Fibroblast of skin of right biceps (primary cell): Measurements from ENCODE around the gene PTGIR.

Experiments
- DNase-seq: peaks from one replicate; pipeline ENCODE4 v3.0.0-alpha.2; 2013

PTGIR gene

DNA sequence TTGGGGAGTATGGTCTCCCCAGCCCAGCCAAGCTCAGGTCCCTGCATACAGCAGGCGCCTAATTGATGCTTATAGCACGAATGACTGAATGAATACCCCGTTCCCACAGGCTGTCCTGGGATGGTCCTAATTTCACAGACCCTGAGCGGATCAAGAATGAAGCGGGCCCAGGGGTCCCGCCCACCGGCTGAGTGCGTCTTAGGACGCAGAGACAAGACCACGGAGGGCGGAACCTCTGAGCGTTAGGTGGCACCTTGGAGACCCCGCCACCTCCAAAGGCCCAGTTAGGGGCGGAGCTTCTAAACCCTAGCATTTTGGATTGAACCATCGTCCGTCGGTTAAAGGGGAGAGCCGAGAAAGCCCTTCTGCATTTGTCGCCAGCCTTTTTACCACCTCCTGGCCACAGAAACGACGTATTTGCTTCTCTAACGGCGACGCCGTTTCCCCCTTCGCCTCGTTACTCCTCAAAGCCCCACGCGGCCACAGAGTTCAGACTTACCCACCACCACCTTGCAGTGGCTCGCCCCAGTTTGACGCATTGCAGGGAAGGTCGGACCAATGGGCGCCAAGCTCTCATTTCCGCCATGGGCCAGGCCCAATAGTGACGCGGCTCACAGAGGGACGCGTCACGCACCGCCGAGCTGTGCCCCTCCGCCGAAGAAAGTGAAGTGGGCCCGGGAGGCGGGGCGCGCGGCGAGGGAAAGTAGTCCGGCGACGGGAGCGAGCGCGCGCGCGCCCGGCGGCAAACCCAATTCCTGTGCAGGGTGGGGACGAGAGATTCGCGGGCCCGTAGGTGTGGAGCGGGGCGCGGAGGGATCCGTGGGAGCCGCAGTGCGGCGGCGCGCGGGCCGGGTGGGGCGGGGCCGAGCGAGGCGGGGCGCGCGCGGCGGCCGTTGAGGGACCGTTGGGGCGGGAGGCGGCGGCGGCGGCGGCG, 24.2 kb downstream of the PTGIR start:
- DNase-seq = peak; percentile 99

DNA sequence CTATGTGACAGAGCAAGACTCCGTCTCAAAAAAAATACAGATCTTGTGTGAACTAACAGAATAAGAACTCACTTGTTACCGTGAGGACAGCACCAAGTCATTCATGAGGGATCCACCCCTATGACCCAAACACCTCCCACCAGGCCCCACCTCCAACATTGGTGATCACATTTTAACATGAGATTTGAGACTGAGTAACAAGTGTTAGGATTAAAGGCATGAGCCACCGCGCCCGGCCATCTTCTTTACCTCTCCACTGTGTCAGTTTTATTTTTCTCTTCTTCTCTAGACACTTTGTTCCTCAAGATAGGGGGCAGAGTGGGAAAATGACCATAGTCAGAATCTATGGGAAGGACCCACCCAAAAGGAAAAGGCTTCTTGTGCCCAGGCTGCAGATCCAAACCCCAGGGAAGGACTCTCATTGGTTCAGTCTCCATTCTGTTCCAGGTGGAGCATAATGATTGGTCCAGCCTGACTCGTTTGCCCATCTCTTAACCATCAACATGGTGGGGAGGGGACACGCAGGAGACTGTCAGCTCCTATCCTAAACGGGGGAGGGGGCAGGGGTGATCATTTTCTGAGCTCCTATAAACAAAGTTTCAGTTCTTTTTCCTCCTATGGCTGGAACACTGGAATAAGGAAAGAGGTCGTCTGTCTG, 25.0 kb downstream of the PTGIR start:
- DNase-seq = no peak

DNA sequence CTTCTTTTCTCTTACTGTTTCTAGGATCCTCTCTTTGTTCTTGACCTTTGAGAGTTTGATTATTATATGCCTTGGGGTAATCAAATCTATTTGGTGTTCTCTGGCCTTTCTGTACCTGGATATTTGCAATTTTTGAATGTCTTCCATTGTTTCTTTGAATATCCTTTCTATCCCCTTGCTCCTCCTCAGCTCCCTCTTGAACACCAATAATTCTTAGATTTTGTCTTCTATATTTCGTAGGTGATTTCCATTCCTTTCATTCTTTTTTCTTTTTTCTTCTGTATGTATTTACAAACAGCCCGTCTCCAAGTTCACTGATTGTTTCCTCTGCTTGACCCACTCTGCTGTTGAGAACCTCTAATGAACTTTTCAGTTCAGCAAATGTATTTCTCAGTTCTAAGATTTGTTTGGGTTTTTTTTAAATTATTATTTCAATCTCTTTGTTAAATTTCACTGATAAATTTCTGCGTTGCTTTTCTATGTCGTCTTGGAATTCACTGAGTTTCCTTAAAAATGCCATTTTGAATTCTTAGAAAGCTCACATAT, 26.4 kb downstream of the PTGIR start:
- DNase-seq = no peak

DNA sequence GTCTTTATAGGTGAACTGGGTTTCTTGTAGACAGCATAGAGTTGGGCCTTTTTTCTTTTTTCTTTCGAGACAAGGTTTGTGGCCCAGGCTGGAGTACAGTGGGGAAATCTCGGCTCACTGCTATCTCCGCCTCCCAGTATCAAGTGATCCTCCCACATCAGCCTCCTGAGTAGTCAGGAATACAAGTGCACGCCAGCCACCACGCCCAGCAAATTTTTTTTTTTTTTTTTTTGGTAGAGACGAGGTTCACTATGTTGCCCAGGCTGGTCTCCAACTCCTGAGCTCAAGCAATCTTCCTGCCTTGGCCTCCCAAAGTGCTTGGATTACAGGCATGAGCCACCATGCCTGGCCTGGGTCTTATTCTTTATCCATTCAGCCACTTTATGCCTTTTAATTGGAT, 28.9 kb downstream of the PTGIR start:
- no peak for DNase-seq

DNA sequence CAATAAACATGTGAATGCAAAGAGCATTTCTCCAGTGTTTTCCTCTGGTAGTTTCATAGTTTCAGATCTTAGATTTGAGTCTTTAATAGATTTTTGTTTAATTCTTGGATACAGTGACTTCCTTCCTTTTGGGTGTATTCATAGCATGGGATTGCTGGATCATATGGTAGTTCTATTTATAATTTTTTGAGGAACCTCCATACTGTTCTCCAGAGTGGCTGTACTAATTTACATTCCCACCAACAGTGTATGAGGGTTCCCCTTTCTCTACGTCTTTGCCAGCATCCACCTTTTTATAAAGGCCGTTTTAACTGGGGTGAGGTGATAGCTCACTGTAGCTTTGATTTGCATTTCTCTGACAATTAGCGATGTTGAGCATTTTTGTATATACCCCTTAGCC, 33.0 kb downstream of the PTGIR start:
- no peak for DNase-seq

DNA sequence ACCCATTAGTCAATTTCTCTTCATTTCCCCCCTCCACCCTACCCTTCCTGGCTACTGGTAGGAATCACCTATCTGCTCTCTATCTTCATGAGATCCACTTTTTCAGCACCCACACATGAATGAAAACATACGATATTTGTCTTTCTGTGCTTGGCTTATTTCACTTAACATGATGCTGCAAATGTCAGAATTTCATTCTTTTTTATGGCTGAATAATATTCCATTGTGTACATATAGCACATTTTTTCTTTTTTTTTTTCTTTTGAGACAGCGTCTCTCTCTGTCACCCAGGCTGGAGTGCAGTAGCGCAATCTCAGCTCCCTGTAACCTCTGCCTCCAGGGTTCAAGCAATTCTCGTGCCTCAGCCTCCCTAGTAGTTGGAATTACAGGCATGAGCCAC, 33.6 kb downstream of the PTGIR start:
- no peak for DNase-seq

DNA sequence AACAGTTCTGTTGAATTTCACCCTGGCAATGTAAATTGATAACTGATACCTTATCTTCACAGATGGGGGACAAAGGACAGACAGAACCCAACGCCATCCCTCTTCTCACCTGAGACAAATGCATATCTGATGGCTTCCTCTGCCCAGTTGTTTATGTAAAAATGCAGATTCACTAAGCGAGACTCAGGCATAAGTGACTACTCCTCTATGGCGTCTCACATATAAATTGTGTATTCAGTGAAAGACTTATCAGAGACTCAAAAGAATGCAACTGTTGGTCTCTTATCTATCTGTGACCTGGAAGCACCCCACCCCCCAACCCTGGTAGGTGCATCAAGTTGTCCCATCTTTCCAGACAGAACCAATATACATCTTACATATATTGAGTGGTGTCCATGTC, 37.0 kb downstream of the PTGIR start:
- no peak for DNase-seq

DNA sequence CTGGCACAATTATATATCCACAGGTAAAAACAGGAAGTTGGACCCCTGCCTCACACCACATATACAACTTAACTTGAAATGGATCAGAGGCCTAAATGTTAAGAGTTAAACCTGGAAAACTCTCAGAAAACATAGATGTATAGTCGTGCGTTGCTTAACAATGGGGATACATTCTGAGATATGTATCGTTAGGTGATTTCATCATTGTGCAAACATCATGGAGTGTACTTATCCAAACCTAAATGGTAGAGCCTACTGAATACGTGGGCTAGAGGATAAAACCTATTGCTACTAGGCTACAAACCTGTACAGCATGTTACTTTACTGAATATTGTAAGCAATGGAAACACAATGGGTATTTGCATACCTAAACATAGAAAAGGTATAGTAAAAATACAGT, 38.6 kb downstream of the PTGIR start:
- DNase-seq = no peak

DNA sequence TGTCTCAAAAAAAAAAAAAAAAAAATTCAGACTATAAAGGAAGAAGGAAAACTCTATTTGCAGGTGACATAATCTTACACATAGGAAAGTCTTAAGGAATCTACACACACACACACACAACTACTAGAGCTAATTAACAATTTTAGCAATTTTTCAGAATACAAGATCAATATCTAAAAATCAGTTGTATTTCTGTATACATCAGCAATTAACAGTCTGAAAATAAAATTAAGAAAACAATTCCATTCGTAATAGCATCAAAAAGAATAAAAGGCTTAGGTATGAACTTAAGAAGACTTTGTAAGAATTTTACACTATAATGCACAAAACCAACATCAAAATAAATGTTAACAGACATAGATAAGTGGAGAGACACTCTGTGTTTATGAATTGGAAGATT, 39.4 kb downstream of the PTGIR start:
- no peak for DNase-seq

DNA sequence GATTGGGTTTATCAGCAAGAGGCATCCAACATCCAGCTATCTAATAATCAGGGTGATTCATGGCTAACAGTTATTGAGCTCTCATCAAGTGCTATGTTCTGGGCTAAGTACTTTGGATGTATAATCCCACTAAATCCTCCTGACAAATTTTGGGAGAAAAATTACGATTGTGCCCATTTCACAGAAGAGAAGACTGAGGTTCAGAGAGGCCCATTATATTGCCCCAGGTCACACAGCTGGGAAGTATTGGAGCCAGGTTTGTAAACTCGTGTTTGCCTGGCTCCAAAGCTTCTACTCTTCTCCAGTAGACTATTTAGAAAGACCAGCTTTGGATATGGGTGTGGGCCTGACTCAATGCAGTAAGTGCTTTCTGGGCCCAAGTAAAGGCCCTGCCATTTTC, 44.6 kb downstream of the PTGIR start:
- no peak for DNase-seq

DNA sequence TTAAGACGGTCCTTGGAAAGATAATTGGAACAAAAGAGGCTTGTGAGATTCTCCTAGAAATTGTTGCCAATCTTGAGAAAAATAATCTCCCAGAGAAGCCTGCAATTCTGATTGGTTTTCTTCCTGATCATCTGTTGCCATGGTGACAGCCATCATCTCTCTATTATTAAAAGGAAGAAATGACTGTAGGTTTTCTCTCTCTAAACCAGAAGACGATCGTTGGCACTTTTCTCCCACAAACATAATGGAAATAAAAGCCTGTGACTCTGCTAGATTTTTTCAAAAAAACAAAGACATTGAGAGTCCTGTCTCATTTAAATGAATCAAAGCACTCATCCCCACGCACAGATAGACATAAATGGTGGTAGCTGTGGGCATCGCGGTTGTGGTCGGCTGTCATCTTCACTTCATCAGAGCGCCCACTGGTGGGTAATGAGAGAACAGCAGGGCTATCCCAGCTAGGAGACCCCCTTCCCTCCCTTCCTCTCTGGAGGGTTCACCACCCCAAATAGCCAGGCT, 45.5 kb downstream of the PTGIR start:
- DNase-seq = no peak

DNA sequence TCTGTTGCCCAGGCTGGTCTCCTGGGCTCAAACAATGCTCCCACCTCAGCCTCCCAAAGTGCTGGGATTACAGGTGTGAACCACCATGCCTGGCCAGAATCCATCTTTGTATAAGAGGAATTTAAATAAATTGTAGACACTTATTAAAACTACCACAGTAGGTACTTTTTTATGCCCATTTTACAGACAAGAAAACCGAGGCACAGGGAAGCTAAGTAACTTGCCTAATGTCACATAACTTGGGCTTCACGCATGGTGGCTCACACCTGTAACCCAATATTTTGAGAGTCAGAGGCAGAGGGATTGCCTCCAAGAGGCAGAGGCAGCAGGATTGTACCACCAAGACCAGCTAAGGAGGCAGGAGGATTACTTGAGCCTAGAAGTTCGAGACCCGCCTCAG, 46.4 kb downstream of the PTGIR start:
- no peak for DNase-seq

DNA sequence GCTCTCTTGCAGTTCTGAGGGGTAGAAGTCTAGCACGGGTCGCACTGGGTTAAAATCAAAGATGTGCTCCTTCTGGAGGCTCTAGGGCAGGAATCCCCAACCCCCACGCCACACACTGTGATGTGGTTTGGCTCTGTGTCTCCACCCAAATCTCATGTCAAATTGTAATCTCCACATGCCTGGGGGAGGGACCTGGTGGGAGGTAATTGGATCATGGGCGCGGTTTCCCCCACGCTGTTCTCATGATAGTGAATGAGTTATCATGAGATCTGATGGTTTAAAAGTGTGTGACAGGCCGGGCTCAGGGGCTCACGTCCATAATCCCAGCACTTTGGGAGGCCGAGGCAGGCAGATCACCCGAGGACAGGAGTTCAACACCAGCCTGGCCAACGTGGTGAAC, 50.4 kb downstream of the PTGIR start:
- DNase-seq = peak; percentile 38

DNA sequence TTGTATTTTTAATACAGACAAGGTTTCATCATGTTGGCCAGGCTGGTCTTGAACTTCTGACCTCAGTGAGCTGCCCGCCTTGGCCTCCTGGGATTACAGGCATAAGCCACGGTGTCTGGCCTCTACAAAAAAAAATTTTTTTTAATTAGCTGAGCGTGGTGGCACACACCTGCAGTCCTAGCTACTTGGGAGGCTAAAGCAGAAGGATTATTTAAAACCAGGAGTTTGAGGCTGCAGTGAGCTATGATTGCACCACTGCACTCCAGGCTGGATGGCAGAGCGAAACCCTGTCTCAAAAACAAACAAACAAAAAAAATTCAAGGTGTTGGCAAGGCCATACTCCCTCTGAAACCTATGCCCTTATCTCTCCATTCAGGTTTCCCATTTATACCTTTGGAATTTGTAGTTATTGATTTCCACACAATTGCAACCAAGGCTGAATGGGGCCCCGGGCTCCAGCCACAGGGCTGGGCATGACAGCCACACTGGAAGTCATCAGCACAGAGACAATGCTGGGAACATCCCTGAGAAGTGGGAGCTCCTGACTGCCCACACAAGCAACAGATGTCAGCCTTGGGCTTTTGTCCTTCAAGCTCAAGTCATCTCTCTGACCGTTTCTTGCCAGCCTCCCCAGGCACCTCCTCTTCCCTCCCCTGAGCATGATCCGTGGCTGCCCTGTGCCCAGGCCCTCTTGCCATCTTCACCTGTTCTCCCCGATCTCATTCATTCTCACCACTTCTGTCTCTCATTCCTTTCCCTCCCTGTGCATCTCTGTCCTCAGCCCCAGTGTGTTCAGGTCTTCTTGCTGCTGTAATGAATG, 51.0 kb downstream of the PTGIR start:
- DNase-seq = no peak

DNA sequence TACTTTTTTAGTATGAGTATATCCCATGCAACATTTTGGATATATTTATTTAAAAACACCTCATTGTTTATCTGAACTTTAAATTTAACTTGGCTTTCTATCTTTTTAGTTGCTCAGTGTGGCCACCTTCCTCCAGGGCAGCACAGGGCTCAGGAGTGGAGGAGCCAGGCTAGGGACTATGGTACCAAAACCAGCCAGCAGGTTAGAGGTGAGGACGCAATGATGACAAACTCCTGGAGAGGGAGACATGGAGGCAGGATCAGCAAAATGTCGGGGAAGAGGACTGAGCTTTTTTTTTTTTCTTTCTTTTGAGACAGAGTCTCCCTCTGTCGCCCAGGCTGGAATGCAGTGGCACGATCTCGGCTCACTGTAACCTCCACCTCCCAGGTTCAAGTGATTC, 53.4 kb downstream of the PTGIR start:
- peak; percentile 22 for DNase-seq
